Measurements from ENCODE around the gene SCGN. TPM values are rescaled to one million over a fixed set of nuclear protein-coding genes. Genes with fewer than 3 reads are reported as not detected.

Gene SCGN
- total RNA-seq, 1 experiment from 2014 or later: not detected

DNA sequence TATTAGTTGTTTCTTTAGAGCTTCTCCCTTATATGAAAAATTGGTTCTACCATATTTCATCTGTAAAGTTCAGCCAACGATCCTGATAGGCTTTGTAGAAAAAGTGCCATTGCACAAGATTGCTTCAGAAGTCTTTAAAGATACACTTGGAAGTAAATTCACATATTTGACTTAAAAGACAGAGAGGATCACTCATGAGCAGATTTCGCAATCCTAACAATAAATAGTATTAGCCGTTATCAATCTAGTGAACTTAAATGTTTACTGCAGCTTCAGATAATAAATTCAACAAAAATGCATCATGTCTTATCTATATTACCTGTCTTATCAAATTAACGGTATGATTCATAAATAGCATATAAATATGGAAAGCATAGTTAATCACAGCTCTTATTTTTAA, 93.8 kb downstream of the SCGN start:
- H3K36me3 Mint-ChIP-seq: peaks cover 4% of the 10 kb centered on the region; the same call in 1 of the 2 replicates
- no peaks in the 10 kb centered on the region for H3K27me3 Mint-ChIP-seq (ENCODE audit: low read depth)
- H3K4me3 Mint-ChIP-seq: no peak overlapping the region
- no peak overlapping the region for H3K27ac Mint-ChIP-seq
- ChIA-PET POLR2A (no interaction called here), CTCF (interaction anchor here (0.9 kb wide), 1 partner anchor 28 kb away, joined by 3 read pairs; no protein-coding TSS in a partner anchor)
- TF ChIP-seq SMAD3 (CRISPR knock-in tag; IDR thresholded peaks at IDR 0.05; ENCODE audit: borderline replicate concordance): no peak
- no peaks in the 10 kb centered on the region for H3K4me1 Mint-ChIP-seq
- DNase-seq (ENCODE audit: low spot score): no peak
- ATAC-seq: no peak
- H3K9me3 Mint-ChIP-seq: peaks cover 10% of the 10 kb centered on the region

DNA sequence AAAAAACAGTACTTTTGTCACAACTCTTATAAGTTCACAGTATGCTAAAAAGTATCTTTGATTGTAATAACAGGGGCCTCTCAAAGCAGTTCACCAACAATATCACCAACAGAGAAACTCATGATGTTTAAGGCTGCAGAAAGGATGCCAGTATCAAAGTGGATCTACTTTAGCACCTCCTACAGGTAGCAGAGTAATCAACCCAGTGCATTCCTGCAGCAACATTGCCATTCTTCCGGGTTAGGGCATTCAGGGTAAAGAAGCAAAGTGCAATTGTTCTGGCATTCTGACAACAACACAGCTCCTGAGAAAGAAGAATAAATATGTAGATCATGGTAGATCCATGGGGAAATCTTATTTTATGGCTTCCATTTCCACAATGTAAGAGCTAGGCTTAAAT, 95.0 kb downstream of the SCGN start:
- CTCF ChIA-PET: interaction anchor here (0.8 to 1.3 kb wide), 3 partner anchors 14 to 135 kb away, joined by 3 to 4 read pairs (median 4); no protein-coding TSS in a partner anchor
- Mint-ChIP-seq H3K36me3 (peaks cover 2% of the 10 kb centered on the region; the same call in 1 of the 2 replicates), H3K4me1 (no peaks in the 10 kb centered on the region), H3K9me3 (peaks cover 3% of the 10 kb centered on the region), H3K27ac (no peak overlapping the region), H3K27me3 (ENCODE audit: low read depth) (no peaks in the 10 kb centered on the region), H3K4me3 (no peak overlapping the region)
- no peak for DNase-seq (ENCODE audit: low spot score)
- peak; percentile 76 for ATAC-seq
- TF ChIP-seq MYBL2 (CRISPR knock-in tag; IDR thresholded peaks at IDR 0.05) (no peak), JUN (CRISPR knock-in tag; IDR thresholded peaks at IDR 0.05) (no peak)
- POLR2A ChIA-PET: no interaction called here

DNA sequence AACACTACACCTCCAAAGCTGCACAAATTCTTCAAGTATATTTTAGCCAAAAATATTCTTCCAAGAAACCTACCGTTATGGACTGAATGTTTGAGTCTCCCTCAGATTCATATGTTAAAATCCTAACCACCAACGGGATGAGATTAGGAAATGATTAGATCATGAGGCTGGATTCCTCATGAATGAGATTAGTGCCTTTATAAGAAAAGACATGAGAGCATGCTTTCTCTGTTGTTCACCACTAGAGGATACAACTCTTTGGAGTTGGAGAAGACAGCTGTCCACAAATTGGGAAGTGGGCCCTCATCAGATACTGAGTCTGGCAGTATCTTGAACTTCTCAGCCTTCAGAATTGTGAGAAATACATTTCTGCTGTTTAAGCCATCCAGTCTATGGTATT, 95.5 kb downstream of the SCGN start:
- Mint-ChIP-seq H3K4me1 (no peaks in the 10 kb centered on the region), H3K9me3 (no peaks in the 10 kb centered on the region), H3K36me3 (no peaks in the 10 kb centered on the region), H3K27me3 (ENCODE audit: low read depth) (no peaks in the 10 kb centered on the region), H3K4me3 (no peak overlapping the region), H3K27ac (no peak overlapping the region)
- ATAC-seq (no peak), DNase-seq (ENCODE audit: low spot score) (no peak)
- POLR2A ChIA-PET: no interaction called here
- TF ChIP-seq, protein P1, sequence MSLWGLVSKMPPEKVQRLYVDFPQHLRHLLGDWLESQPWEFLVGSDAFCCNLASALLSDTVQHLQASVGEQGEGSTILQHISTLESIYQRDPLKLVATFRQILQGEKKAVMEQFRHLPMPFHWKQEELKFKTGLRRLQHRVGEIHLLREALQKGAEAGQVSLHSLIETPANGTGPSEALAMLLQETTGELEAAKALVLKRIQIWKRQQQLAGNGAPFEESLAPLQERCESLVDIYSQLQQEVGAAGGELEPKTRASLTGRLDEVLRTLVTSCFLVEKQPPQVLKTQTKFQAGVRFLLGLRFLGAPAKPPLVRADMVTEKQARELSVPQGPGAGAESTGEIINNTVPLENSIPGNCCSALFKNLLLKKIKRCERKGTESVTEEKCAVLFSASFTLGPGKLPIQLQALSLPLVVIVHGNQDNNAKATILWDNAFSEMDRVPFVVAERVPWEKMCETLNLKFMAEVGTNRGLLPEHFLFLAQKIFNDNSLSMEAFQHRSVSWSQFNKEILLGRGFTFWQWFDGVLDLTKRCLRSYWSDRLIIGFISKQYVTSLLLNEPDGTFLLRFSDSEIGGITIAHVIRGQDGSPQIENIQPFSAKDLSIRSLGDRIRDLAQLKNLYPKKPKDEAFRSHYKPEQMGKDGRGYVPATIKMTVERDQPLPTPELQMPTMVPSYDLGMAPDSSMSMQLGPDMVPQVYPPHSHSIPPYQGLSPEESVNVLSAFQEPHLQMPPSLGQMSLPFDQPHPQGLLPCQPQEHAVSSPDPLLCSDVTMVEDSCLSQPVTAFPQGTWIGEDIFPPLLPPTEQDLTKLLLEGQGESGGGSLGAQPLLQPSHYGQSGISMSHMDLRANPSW (CRISPR knock-in tag; conservative IDR thresholded peaks at IDR 0.05; ENCODE audit: low read depth): no peak
- TF ChIP-seq ZNF317 (CRISPR knock-in tag; IDR thresholded peaks at IDR 0.05; ENCODE audit: borderline replicate concordance, low read depth) (no peak), TCF7 (CRISPR knock-in tag; IDR thresholded peaks at IDR 0.05; ENCODE audit: low read depth) (no peak), CREB1 (CRISPR knock-in tag; IDR thresholded peaks at IDR 0.05) (no peak)
- TF ChIP-seq, protein P2, sequence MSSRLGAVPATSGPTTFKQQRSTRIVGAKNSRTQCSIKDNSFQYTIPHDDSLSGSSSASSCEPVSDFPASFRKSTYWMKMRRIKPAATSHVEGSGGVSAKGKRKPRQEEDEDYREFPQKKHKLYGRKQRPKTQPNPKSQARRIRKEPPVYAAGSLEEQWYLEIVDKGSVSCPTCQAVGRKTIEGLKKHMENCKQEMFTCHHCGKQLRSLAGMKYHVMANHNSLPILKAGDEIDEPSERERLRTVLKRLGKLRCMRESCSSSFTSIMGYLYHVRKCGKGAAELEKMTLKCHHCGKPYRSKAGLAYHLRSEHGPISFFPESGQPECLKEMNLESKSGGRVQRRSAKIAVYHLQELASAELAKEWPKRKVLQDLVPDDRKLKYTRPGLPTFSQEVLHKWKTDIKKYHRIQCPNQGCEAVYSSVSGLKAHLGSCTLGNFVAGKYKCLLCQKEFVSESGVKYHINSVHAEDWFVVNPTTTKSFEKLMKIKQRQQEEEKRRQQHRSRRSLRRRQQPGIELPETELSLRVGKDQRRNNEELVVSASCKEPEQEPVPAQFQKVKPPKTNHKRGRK (CRISPR knock-in tag; IDR thresholded peaks at IDR 0.05; ENCODE audit: borderline replicate concordance): no peak
- TF ChIP-seq, protein P3, sequence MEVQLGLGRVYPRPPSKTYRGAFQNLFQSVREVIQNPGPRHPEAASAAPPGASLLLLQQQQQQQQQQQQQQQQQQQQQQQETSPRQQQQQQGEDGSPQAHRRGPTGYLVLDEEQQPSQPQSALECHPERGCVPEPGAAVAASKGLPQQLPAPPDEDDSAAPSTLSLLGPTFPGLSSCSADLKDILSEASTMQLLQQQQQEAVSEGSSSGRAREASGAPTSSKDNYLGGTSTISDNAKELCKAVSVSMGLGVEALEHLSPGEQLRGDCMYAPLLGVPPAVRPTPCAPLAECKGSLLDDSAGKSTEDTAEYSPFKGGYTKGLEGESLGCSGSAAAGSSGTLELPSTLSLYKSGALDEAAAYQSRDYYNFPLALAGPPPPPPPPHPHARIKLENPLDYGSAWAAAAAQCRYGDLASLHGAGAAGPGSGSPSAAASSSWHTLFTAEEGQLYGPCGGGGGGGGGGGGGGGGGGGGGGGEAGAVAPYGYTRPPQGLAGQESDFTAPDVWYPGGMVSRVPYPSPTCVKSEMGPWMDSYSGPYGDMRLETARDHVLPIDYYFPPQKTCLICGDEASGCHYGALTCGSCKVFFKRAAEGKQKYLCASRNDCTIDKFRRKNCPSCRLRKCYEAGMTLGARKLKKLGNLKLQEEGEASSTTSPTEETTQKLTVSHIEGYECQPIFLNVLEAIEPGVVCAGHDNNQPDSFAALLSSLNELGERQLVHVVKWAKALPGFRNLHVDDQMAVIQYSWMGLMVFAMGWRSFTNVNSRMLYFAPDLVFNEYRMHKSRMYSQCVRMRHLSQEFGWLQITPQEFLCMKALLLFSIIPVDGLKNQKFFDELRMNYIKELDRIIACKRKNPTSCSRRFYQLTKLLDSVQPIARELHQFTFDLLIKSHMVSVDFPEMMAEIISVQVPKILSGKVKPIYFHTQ (CRISPR knock-in tag; IDR thresholded peaks at IDR 0.05): no peak
- TF ChIP-seq, protein P4, sequence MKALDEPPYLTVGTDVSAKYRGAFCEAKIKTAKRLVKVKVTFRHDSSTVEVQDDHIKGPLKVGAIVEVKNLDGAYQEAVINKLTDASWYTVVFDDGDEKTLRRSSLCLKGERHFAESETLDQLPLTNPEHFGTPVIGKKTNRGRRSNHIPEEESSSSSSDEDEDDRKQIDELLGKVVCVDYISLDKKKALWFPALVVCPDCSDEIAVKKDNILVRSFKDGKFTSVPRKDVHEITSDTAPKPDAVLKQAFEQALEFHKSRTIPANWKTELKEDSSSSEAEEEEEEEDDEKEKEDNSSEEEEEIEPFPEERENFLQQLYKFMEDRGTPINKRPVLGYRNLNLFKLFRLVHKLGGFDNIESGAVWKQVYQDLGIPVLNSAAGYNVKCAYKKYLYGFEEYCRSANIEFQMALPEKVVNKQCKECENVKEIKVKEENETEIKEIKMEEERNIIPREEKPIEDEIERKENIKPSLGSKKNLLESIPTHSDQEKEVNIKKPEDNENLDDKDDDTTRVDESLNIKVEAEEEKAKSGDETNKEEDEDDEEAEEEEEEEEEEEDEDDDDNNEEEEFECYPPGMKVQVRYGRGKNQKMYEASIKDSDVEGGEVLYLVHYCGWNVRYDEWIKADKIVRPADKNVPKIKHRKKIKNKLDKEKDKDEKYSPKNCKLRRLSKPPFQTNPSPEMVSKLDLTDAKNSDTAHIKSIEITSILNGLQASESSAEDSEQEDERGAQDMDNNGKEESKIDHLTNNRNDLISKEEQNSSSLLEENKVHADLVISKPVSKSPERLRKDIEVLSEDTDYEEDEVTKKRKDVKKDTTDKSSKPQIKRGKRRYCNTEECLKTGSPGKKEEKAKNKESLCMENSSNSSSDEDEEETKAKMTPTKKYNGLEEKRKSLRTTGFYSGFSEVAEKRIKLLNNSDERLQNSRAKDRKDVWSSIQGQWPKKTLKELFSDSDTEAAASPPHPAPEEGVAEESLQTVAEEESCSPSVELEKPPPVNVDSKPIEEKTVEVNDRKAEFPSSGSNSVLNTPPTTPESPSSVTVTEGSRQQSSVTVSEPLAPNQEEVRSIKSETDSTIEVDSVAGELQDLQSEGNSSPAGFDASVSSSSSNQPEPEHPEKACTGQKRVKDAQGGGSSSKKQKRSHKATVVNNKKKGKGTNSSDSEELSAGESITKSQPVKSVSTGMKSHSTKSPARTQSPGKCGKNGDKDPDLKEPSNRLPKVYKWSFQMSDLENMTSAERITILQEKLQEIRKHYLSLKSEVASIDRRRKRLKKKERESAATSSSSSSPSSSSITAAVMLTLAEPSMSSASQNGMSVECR (CRISPR knock-in tag; IDR thresholded peaks at IDR 0.05; ENCODE audit: borderline replicate concordance): no peak
- CTCF ChIA-PET: interaction anchor here (0.8 to 1.3 kb wide), 3 partner anchors 15 to 134 kb away, joined by 3 to 4 read pairs (median 4); no protein-coding TSS in a partner anchor
